ENCODE data around the gene STAMBP.

Gene STAMBP

DNA sequence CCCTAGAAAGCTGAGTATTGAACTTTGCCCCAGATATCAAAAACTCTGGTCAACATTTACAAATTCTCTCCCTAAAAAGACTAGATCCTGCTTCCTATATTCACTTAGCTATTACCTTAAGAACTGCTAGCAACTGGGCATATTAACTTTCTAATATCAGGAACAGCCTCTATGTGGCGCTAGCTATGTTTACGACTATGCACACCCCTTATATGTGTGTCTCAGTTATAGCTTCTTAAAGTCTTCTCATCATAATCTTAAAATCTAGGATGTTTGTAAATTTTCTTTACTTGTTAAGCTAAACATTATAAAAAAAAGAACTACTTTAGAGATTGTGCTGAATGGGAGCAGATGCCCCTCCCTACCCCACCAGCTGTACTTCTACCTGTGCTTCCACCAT lies 1.7 kb upstream of the STAMBP start:
- no peak for DNase-seq (ENCODE audit: low spot score)
- Histone ChIP-seq H3K4me3 (ENCODE audit: severe bottlenecking) (no peak overlapping the region), H3K27me3 (ENCODE audit: insufficient read depth, poor library complexity, severe bottlenecking) (no peaks in the 10 kb centered on the region), H3K4me1 (ENCODE audit: insufficient read depth, poor library complexity, severe bottlenecking) (peaks cover 23% of the 10 kb centered on the region), H3K27ac (ENCODE audit: poor library complexity, severe bottlenecking) (no peak overlapping the region), H3K9me3 (ENCODE audit: severe bottlenecking) (no peaks in the 10 kb centered on the region), H3K36me3 (ENCODE audit: low read depth) (peaks cover 9% of the 10 kb centered on the region)
- ATAC-seq (ENCODE audit: low read depth) = no peak
- peak; percentile 23 for TF ChIP-seq CTCF (IDR thresholded peaks at IDR 0.05; ENCODE audit: poor library complexity, severe bottlenecking)

DNA sequence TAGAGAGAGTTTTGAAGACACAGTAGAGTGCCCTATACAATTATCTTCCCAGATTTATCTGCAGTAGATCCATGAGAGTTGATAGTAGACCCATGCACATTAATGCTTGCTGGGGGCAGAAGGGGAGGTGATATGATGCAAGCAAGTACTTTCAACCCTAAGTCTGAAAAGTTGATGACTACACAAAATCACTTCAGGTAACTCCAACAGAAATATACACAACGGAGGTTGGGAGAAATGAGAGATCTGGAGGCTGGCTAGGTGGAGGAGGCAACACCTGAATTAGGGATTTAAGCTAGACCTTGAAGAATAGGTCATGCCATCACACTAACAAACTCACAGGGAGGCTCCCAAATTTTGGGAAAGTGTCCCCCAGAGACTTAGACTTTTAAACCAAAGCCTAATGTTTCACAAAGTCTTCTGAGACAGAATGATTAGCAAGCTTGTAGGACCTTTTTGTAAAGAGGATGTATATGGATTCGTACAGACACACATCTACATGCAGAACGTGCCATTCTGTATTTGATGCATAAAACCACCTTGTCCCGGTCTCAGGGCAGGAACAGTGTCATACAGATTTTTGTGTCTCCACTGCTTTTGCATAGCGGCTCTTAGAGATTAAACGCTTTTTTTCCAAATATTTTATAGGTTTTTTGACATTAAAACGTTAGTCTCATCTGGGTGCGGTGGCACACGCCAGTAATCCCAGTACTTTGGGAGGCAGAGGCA lies 937 bp upstream of the STAMBP start:
- Histone ChIP-seq H3K9me3 (ENCODE audit: severe bottlenecking) (no peaks in the 10 kb centered on the region), H3K4me1 (ENCODE audit: insufficient read depth, poor library complexity, severe bottlenecking) (peaks cover 28% of the 10 kb centered on the region), H3K4me3 (ENCODE audit: severe bottlenecking) (no peak overlapping the region), H3K27me3 (ENCODE audit: insufficient read depth, poor library complexity, severe bottlenecking) (no peaks in the 10 kb centered on the region), H3K36me3 (ENCODE audit: low read depth) (peaks cover 17% of the 10 kb centered on the region), H3K27ac (ENCODE audit: poor library complexity, severe bottlenecking) (peak overlapping the region; percentile 93)
- no peak for DNase-seq (ENCODE audit: low spot score)
- TF ChIP-seq CTCF (IDR thresholded peaks at IDR 0.05; ENCODE audit: poor library complexity, severe bottlenecking) = no peak
- no peak for ATAC-seq (ENCODE audit: low read depth)

DNA sequence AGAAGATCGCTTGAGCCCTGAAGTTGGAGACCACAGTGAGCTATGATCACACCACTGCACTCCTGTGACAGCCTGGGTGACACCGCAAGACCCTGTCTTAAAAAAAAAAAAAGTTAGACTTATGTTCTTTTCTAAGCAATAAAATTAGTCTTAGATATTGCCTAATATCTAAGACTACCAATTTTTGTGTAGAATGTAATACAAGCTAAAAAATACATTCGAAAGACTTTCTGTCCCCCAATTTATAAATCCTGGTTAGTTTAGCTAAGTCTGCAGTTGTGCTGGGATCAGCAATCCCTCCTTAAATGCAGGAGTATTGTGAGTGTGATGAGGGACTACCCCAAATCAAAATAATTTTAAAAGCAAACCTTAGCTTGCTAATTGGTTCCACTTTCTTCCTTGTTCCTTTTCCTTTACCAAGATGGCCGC lies 358 bp upstream of the STAMBP start:
- peaks cover 23% of the 10 kb centered on the region for H3K36me3 ChIP-seq (ENCODE audit: low read depth)
- H3K27me3 ChIP-seq (ENCODE audit: insufficient read depth, poor library complexity, severe bottlenecking) = no peaks in the 10 kb centered on the region
- peak overlapping the region; percentile 93 for H3K27ac ChIP-seq (ENCODE audit: poor library complexity, severe bottlenecking)
- TF ChIP-seq CTCF (IDR thresholded peaks at IDR 0.05; ENCODE audit: poor library complexity, severe bottlenecking) = no peak
- no peak for ATAC-seq (ENCODE audit: low read depth)
- no peak for DNase-seq (ENCODE audit: low spot score)
- H3K4me1 ChIP-seq (ENCODE audit: insufficient read depth, poor library complexity, severe bottlenecking) = peaks cover 29% of the 10 kb centered on the region
- H3K9me3 ChIP-seq (ENCODE audit: severe bottlenecking) = no peaks in the 10 kb centered on the region
- peak overlapping the region; percentile 97 for H3K4me3 ChIP-seq (ENCODE audit: severe bottlenecking)

DNA sequence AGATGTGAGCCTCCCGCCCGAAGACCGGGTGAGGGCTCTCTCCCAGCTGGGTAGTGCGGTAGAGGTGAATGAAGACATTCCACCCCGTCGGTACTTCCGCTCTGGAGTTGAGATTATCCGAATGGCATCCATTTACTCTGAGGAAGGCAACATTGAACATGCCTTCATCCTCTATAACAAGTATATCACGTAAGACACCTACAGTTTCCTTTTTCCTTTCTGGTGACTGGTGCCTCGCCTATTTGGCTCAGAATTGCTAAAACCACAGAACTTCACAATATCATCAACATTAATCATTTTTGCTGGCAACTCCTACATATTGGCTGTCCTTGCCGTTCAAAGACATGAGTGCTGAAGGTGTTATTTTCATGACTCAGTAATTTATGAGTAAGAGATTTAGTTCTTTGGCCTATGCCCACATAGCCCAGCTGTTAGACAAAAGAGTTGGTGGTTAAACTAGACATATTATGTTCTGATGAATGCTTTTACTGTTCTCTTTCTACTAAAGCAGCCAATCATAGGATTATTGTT lies 2.2 kb downstream of the STAMBP start:
- H3K27ac ChIP-seq (ENCODE audit: poor library complexity, severe bottlenecking) = peak overlapping the region; percentile 93
- peaks cover 40% of the 10 kb centered on the region for H3K36me3 ChIP-seq (ENCODE audit: low read depth)
- ATAC-seq (ENCODE audit: low read depth) = peak; percentile 77

More for the DNA sequence above, 2.2 kb downstream of the STAMBP start:
- TF ChIP-seq CTCF (IDR thresholded peaks at IDR 0.05; ENCODE audit: poor library complexity, severe bottlenecking) = no peak
- no peaks in the 10 kb centered on the region for H3K27me3 ChIP-seq (ENCODE audit: insufficient read depth, poor library complexity, severe bottlenecking)
- H3K4me3 ChIP-seq (ENCODE audit: severe bottlenecking) = no peak overlapping the region
- H3K4me1 ChIP-seq (ENCODE audit: insufficient read depth, poor library complexity, severe bottlenecking) = peaks cover 29% of the 10 kb centered on the region
- no peaks in the 10 kb centered on the region for H3K9me3 ChIP-seq (ENCODE audit: severe bottlenecking)
- no peak for DNase-seq (ENCODE audit: low spot score)
